SH-SY5Y (cell line): ENCODE data around the gene CEMIP2.

Experiments used
- GATA2 ChIP-seq: IDR thresholded peaks from 2 replicates; pipeline ENCODE4 v1.6.1; 2011; ENCODE audit warnings: mild to moderate bottlenecking, low read depth, low read length
- GATA3 ChIP-seq: IDR thresholded peaks from 2 replicates; pipeline ENCODE4 v1.6.1; 2011; ENCODE audit warnings: low read depth, mild to moderate bottlenecking, low read length, moderate library complexity

DNA sequence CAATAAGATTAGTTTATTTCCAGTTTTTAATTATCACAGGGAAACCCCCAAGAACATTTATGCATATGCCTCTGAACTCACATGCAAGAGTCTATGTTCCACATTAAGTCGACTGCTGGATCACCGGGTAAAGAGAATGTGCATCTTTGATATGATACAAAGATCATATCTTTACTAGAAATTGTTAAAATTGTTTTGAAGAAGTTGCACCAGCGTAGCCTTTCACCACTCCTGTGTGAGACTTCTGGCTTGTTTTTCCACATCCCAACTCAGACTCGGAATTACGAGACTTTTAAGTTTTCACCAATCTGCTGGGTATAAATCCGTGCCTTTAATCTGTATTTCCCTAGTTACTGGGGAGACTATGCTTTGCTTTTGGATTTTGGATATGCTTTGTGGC lies 113.2 kb downstream of the CEMIP2 start:
- TF ChIP-seq GATA3 (no peak), GATA2 (no peak)
